Mesendoderm (in vitro differentiated cells): ENCODE results near the gene TBCE.

Experiments
- DNase-seq: peaks from one replicate; pipeline ENCODE4 v3.0.0; 2013
- H2AK5ac ChIP-seq: 2 replicates; pipeline ENCODE4 v1.6.1; 2013; ENCODE audit warnings: low read length, inconsistent platforms
- H2BK120ac ChIP-seq: 2 replicates; pipeline ENCODE4 v1.6.1; 2013; ENCODE audit warnings: low read depth, mild to moderate bottlenecking, low read length, moderate library complexity, mixed read lengths
- H2BK15ac ChIP-seq: replicated peaks from 2 replicates; pipeline ENCODE4 v1.6.1; 2013; ENCODE audit warnings: low read depth, mild to moderate bottlenecking, moderate library complexity
- H2BK5ac ChIP-seq: 2 replicates; pipeline ENCODE4 v1.6.1; 2013; ENCODE audit warnings: low read length, inconsistent platforms
- H3K18ac ChIP-seq: 2 replicates; pipeline ENCODE4 v1.6.1; 2013; ENCODE audit warnings: mild to moderate bottlenecking, low read length, mixed read lengths
- H3K23ac ChIP-seq: one replicate; pipeline ENCODE4 v1.6.1; 2013; ENCODE audit warnings: low read length
- H3K27ac ChIP-seq: 2 replicates; pipeline ENCODE4 v1.5.1; 2013; ENCODE audit warnings: low read depth, mild to moderate bottlenecking, inconsistent platforms, low read length, moderate library complexity
- H3K27me3 ChIP-seq: 2 replicates; pipeline ENCODE4 v1.6.1; 2013; ENCODE audit warnings: low read length, control low read depth, mild to moderate bottlenecking, inconsistent platforms; ENCODE audit not compliant: insufficient read depth, poor library complexity
- H3K36me3 ChIP-seq: 2 replicates; pipeline ENCODE4 v1.6.1; 2013; ENCODE audit warnings: low read length, inconsistent platforms; ENCODE audit not compliant: control insufficient read depth, insufficient read depth
- H3K4ac ChIP-seq: one replicate; pipeline ENCODE4 v1.6.1; 2013; ENCODE audit warnings: low read depth, mild to moderate bottlenecking, low read length, moderate library complexity
- H3K4me1 ChIP-seq: 2 replicates; pipeline ENCODE4 v1.6.1; 2013; ENCODE audit warnings: low read depth, low read length, inconsistent platforms; ENCODE audit not compliant: control insufficient read depth
- H3K4me2 ChIP-seq: 2 replicates; pipeline ENCODE4 v1.6.1; 2013; ENCODE audit warnings: low read length
- H3K4me3 ChIP-seq: 2 replicates; pipeline ENCODE4 v1.5.1; 2013; ENCODE audit warnings: mild to moderate bottlenecking, low read length
- H3K56ac ChIP-seq: one replicate; pipeline ENCODE4 v1.6.1; 2013; ENCODE audit warnings: low read length
- H3K79me1 ChIP-seq: 2 replicates; pipeline ENCODE4 v1.6.1; 2013; ENCODE audit warnings: low read length, inconsistent platforms
- H3K79me2 ChIP-seq: 2 replicates; pipeline ENCODE4 v1.6.1; 2013; ENCODE audit warnings: mild to moderate bottlenecking, low read length; ENCODE audit not compliant: control insufficient read depth, insufficient read depth
- H3K9ac ChIP-seq: 2 replicates; pipeline ENCODE4 v1.6.1; 2013; ENCODE audit warnings: low read length, inconsistent platforms
- H4K5ac ChIP-seq: one replicate; pipeline ENCODE4 v1.6.1; 2013; ENCODE audit warnings: low read length
- H4K8ac ChIP-seq: one replicate; pipeline ENCODE4 v1.6.1; 2013; ENCODE audit warnings: low read depth, mild to moderate bottlenecking, control low read depth, low read length, moderate library complexity
- WGBS: extraction: QIAGEN DNeasy Blood & Tissue Kit; methylation state at CpG from one replicate; pipeline ENCODE4 v1.1.7; 2013; ENCODE audit warnings: low lambda C conversion rate, missing lambda C conversion rate; ENCODE audit not compliant: insufficient coverage; ENCODE audit errors: extremely low coverage; 5-methylcytosine and 5-hydroxymethylcytosine counted together

The TBCE gene

GRCh38 chr1:235426143-235426542 is 58.9 kb downstream of the TBCE start:
- H2BK5ac ChIP-seq: no peak overlapping the region
- peaks cover 5% of the 10 kb centered on the region for H3K79me1 ChIP-seq
- H2AK5ac ChIP-seq: no peak overlapping the region
- H3K4ac ChIP-seq: no peak overlapping the region
- peaks cover 7% of the 10 kb centered on the region for H3K4me1 ChIP-seq
- DNase-seq: no peak
- H3K36me3 ChIP-seq: no peaks in the 10 kb centered on the region
- H3K27ac ChIP-seq: no peak overlapping the region
- no peak overlapping the region for H4K8ac ChIP-seq
- no peak overlapping the region for H4K5ac ChIP-seq
- H3K79me2 ChIP-seq: no peaks in the 10 kb centered on the region
- no peak overlapping the region for H3K56ac ChIP-seq
- no CpG with 5 or more reads among the region's 4 CpGs for WGBS
- H3K9ac ChIP-seq: no peak overlapping the region
- no peak overlapping the region for H3K18ac ChIP-seq
- H3K4me2 ChIP-seq: no peak overlapping the region
- no peak overlapping the region for H3K23ac ChIP-seq
- no peak overlapping the region for H2BK15ac ChIP-seq
- no peak overlapping the region for H3K4me3 ChIP-seq
- no peak overlapping the region for H2BK120ac ChIP-seq
- H3K27me3 ChIP-seq: no peaks in the 10 kb centered on the region

GRCh38 chr1:235426680-235427079 is 59.5 kb downstream of the TBCE start:
- H3K56ac ChIP-seq: no peak overlapping the region
- peaks cover 5% of the 10 kb centered on the region for H3K79me1 ChIP-seq
- no peak overlapping the region for H3K4me3 ChIP-seq
- no peak overlapping the region for H2BK120ac ChIP-seq
- H3K4me1 ChIP-seq: peaks cover 7% of the 10 kb centered on the region
- no peak overlapping the region for H3K4ac ChIP-seq
- no peak overlapping the region for H3K9ac ChIP-seq
- DNase-seq: no peak
- no peak overlapping the region for H3K23ac ChIP-seq
- H3K4me2 ChIP-seq: no peak overlapping the region
- H4K5ac ChIP-seq: no peak overlapping the region
- no peak overlapping the region for H2BK5ac ChIP-seq
- no CpG with 5 or more reads among the region's 13 CpGs for WGBS
- H2BK15ac ChIP-seq: no peak overlapping the region
- H3K27me3 ChIP-seq: no peaks in the 10 kb centered on the region
- no peak overlapping the region for H3K27ac ChIP-seq
- no peaks in the 10 kb centered on the region for H3K36me3 ChIP-seq
- H3K79me2 ChIP-seq: no peaks in the 10 kb centered on the region
- H3K18ac ChIP-seq: no peak overlapping the region
- H4K8ac ChIP-seq: no peak overlapping the region
- H2AK5ac ChIP-seq: no peak overlapping the region

- Histone ChIP-seq H3K9ac (no peak overlapping the region), H3K27me3 (no peaks in the 10 kb centered on the region), H2BK120ac (no peak overlapping the region), H3K36me3 (no peaks in the 10 kb centered on the region), H3K79me1 (peaks cover 5% of the 10 kb centered on the region), H4K8ac (no peak overlapping the region), H4K5ac (no peak overlapping the region), H3K23ac (no peak overlapping the region), H3K4me2 (no peak overlapping the region), H3K18ac (no peak overlapping the region), H3K4me1 (peaks cover 7% of the 10 kb centered on the region), H2BK5ac (no peak overlapping the region), H3K4me3 (no peak overlapping the region), H3K79me2 (no peaks in the 10 kb centered on the region), H3K4ac (no peak overlapping the region), H2AK5ac (no peak overlapping the region), H3K27ac (no peak overlapping the region), H2BK15ac (no peak overlapping the region), H3K56ac (no peak overlapping the region)
- WGBS: no CpG with 5 or more reads among the region's 4 CpGs
- DNase-seq: no peak
Observed at GRCh38 chr1:235427447-235427846, 60.2 kb downstream of the TBCE start.

GRCh38 chr1:235429143-235429542 is 61.9 kb downstream of the TBCE start:
- Histone ChIP-seq H3K27ac (no peak overlapping the region), H2BK120ac (no peak overlapping the region), H3K27me3 (no peaks in the 10 kb centered on the region), H3K4me2 (no peak overlapping the region), H4K5ac (no peak overlapping the region), H3K56ac (no peak overlapping the region), H3K79me2 (no peaks in the 10 kb centered on the region), H4K8ac (no peak overlapping the region), H3K4me1 (no peaks in the 10 kb centered on the region), H2BK15ac (no peak overlapping the region), H3K79me1 (peaks cover 5% of the 10 kb centered on the region), H3K23ac (no peak overlapping the region), H2AK5ac (no peak overlapping the region), H3K4ac (no peak overlapping the region), H2BK5ac (no peak overlapping the region), H3K36me3 (no peaks in the 10 kb centered on the region), H3K4me3 (no peak overlapping the region), H3K18ac (no peak overlapping the region), H3K9ac (no peak overlapping the region)
- no peak for DNase-seq
- WGBS: 100% methylated on average over 1 of the region's 5 CpGs

GRCh38 chr1:235430991-235431390 is 63.8 kb downstream of the TBCE start:
- WGBS: no CpG with 5 or more reads among the region's 6 CpGs
- Histone ChIP-seq H2BK15ac (no peak overlapping the region), H3K4ac (no peak overlapping the region), H4K8ac (no peak overlapping the region), H3K18ac (no peak overlapping the region), H3K79me1 (peaks cover 2% of the 10 kb centered on the region), H3K56ac (no peak overlapping the region), H3K4me3 (no peak overlapping the region), H3K4me1 (no peaks in the 10 kb centered on the region), H2BK120ac (no peak overlapping the region), H3K27ac (no peak overlapping the region), H2BK5ac (no peak overlapping the region), H3K36me3 (no peaks in the 10 kb centered on the region), H3K4me2 (no peak overlapping the region), H2AK5ac (no peak overlapping the region), H3K9ac (no peak overlapping the region), H3K27me3 (no peaks in the 10 kb centered on the region), H3K79me2 (no peaks in the 10 kb centered on the region), H4K5ac (no peak overlapping the region), H3K23ac (no peak overlapping the region)
- no peak for DNase-seq

GRCh38 chr1:235434001-235434400 is 66.8 kb downstream of the TBCE start:
- Histone ChIP-seq H3K27ac (no peak overlapping the region), H3K36me3 (peaks cover 4% of the 10 kb centered on the region), H4K8ac (no peak overlapping the region), H3K79me2 (no peaks in the 10 kb centered on the region), H3K4ac (no peak overlapping the region), H3K18ac (no peak overlapping the region), H3K4me3 (no peak overlapping the region), H2BK5ac (no peak overlapping the region), H3K4me1 (no peaks in the 10 kb centered on the region), H3K23ac (no peak overlapping the region), H2AK5ac (no peak overlapping the region), H3K27me3 (no peaks in the 10 kb centered on the region), H2BK120ac (no peak overlapping the region), H3K56ac (no peak overlapping the region), H3K79me1 (no peaks in the 10 kb centered on the region), H3K9ac (no peak overlapping the region), H2BK15ac (no peak overlapping the region), H4K5ac (no peak overlapping the region), H3K4me2 (no peak overlapping the region)
- no peak for DNase-seq
- WGBS: no CpG with 5 or more reads among the region's 8 CpGs
